Suppressor macrophage (primary cell): ENCODE data around the gene SMTNL1.

Experiments used
- DNase-seq, 4 experiments: peaks; one replicate each; pipeline ENCODE4 v3.0.0-alpha.2; 2020 to 2022

Gene SMTNL1

DNA sequence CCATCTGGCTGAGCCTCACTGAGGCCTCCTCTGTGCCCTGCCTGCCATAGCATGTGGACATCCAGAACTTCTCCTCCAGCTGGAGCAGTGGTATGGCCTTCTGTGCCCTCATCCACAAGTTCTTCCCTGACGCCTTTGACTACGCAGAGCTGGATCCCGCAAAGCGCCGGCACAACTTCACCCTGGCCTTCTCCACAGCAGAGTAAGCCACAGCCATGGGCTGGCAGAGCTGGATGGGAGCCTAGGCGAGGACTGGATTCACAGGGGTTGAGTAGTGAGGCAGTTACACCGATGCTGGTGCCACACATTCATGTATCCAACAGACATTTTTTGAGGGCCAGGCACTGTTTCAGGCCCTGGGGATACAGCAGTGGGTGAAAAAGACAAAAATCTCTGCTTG lies 9.1 kb downstream of the SMTNL1 start:
- no peak for DNase-seq

DNA sequence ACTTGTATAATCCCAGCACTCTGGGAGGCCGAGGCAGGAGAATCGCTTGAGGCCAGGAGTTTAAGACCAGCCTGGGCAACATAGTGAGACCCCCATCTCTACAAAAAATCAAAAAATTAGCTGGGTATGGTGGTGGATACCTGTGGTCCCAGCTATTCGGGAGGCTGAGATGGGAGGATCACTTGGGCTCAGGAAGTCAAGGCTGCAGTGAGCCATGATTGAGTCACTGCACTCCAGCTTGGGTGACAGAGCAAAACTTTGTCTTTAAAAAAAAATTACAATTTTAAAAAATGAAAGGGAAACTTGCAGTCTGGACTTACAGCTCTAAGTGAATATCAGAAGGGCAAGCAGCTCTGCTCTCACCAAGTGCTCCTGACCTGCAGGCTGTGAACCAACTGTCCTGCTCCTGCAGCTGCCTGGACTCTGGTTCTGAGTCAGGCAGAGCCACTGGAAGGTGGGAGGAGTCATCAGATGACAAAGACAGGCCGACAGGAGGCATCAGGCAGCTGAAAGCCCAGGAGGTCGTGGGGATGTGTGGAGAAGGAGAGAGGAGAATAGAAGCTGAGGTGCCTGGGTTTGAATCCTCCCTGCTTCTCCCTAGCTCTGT lies 9.6 kb downstream of the SMTNL1 start:
- peak in 3 of 4 experiments; percentile 21 to 30 (median 26) for DNase-seq

DNA sequence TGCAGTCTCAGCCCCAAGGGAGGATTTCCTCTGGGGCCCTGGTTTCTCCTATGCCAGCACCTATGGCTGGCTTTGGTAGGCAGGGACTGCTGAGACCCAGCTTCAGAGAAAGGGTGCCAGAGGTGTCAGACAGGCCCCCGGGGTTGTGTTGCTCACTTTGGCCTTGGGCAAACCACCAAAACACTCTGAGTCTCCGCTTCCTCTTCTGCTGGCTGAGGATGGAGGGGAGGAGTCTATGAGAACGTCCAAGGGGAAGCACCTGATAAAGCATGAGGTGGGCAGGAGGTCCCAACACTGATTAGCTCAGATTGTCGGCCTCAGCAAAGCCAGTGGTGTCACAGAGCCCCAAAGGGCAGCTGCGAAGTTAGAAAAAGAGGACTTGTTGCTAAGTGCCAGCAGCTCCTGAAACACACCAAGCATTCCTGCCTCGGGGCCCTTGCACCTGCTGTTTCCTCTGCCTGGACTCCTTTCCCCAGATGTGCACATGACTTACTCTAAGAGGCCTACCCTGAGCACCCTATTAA lies 10.5 kb downstream of the SMTNL1 start:
- DNase-seq: peak; percentile 34 to 65 (median 60)

DNA sequence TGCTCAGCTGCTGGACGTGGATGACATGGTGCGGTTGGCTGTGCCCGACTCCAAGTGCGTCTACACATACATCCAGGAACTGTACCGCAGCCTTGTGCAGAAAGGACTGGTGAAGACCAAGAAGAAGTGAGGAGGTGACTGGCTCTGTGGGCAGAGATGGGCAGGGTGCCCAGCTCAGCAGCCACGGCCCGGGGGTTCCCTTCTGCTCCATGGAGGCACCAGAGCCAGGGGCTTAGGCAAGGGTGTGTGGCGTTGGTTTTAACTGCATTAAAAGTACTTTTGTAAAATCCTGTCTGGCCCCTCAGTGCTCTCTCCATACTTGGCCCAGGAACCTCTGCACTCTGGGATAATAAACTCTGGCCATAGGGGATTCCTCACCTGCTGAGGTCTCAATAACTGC lies 12.6 kb downstream of the SMTNL1 start:
- no peak for DNase-seq

DNA sequence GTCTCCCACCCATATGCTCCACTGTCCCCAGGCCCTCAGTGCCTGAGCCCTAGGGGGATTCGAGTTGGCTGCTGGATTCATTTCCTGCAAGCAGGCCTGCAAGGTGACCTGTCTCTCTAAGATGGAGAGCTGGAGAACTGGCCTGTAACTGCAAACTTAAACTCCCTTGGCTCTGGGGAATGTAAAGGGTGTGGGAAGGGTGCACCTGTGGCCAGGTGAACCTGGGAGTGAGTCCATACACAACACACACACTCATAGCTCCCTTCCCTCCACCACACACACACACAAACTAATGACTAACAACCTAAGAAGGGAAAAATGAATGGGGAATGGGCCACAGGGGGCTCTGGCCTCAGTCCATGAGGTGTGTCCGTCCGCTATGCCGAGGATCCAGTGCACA lies 14.5 kb downstream of the SMTNL1 start:
- no peak for DNase-seq

DNA sequence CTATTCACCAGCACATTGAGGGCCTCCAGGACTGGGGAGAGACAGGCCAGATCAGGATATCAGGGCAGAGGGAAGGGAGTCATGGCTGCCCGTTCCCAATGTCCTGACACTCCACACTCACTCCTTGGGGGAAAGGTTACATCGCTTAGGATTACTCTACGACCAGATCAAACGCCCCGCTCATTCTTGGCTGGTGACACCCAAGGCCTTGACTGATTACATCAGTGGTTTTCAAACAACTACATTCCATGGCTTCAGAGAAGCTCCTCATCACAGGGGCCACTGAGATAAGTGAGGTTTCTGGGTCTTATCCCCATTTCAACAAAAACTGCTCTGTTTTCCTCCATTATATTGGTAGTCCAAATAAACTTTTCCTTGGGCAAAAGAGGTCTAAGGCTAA lies 15.1 kb downstream of the SMTNL1 start:
- DNase-seq: no peak

DNA sequence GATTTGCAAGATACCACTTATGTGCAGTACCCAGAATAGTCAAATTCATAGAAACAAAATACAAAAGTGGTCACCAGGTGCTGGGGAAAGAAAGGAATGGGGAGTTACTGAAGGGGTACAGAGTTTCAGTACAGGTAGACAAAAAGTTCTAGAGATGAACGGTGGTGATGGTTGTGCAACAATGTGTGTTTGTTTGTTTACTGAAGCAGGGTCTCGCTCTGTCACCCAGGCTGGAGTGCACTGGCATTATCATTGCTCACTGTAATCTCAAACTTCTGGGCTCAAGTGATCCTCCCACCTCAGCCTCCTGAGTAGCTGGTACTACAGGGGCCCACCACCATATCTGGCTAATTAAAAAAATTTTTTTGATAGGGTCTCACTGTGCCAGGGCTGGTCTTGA lies 18.0 kb downstream of the SMTNL1 start:
- no peak for DNase-seq

DNA sequence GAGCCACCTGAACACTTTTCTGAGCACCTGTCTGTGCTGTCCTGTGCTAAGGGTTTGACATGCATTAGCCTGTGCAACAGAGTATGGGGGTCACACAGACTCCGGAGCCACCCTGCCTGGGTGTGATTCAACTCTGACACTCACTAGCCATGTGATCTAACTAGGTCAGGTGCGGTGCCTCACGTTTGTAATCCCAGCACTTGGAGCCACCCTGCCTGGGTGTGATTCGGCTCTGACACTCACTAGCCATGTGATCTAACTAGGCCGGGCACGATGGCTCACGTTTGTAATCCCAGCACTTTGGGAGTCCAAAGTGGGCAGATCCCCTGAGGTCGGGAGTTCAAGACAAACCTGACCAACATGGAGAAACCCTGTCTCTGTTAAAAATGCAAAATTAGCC lies 18.6 kb downstream of the SMTNL1 start:
- DNase-seq: no peak

DNA sequence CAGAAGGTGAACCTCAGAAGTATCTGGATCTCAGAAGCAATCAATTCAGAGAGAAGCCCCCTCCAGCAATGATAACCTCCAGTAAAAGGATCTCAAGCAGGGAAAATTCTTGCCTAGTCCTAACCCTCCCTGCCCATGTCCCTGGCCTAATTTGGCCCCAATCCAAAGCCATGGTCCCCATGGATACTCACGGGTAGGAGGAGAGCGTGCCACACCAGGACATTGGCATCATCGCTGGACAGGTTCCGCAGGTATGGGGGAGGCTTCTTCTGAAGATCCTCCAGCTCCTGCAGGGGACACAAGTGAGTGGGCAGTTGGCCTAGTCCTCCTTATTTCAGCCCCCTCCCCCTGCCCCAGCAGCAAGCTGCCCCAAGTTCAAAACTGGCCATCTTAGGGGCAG lies 22.8 kb downstream of the SMTNL1 start:
- DNase-seq: no peak

DNA sequence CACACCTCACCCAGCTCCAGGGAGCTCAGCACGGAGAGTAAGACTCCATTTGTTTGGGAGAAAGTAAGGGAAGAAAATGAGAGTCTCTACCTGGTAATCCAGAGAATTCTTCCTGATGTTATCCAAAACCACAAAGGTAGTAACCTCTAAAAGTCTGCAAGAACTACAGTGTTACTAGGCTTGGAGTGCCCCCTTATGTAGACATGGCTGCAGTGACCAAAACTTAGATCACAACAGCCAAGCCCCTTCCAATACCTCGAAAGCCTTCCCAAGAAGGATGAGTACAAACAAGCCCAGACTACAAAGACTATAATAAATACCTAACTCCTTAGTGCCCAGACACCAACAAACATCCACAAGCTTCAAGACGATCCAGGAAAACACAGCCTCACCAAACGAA lies 25.2 kb downstream of the SMTNL1 start:
- DNase-seq: no peak

DNA sequence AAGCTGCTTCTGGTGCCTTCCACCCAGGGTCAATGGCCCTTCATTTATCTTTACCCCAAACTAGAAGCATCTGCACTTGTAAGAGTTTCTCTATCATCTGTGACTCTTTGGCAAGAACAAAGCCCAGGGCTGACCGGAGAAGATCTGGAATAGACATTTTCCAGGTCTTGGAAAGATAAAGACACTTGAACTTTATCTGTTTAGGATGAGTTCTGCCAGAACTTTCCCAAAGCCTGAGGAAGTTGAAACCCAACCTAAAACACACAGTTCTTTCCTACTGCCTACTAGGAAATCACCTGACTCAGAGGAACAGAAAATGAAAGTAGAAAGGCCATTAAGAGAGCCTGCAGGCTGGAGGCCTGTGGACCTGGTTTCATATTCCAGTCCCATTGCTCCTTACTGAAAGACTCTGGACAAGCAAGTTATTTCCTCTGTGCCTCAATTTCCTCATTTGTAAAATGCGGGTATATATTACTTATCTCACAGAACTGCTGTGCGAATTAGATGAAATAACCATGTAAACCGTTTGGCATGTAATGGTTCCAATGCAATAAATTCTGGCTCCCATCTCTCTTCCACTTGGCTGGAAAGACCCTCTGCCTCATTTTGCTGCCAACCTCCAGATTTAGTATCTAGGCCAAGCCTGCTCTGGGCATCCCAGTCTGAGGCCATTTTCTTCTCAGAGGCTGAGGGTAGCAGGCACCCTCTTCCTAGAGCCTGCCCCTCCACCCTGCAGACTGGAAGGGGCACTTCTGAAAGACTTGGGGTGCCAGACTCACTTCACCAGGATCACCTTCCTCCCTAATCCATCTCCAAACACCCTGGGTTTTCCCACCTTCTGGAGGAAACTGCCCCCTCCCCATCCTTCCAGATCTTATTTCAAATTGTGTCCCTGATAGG lies 28.9 kb downstream of the SMTNL1 start:
- DNase-seq: peak; percentile 48 to 74 (median 66)

DNA sequence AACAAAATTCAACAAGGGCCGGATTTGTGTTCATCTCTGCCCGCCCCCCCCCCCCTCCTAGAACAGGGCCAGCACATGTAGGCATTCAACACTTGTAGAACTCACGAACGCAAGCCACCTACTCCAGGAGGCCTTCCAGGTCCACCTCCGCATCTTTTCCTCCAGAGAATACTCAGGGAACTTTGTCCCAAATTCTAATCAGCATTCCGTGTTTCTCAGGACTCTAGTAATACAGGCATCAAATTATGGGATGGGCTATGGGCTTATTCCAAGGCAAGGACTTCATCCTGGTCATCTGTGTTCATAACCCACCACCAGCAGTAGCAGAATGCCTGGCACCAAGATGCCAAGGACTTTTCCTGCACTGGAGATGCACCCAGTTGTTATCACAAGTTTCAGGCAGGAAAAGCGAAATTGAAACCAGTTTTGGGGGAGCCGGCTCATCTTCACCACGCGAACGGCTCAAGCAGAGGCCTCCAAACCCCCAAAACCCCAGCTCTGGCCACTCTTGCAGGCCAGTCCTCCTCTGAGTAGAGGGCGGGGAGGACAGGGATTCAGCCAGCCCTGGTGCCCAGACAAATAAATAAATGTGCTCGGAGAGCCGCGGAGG lies 29.6 kb downstream of the SMTNL1 start:
- peak in 2 of 4 experiments; percentile 27 to 29 for DNase-seq

DNA sequence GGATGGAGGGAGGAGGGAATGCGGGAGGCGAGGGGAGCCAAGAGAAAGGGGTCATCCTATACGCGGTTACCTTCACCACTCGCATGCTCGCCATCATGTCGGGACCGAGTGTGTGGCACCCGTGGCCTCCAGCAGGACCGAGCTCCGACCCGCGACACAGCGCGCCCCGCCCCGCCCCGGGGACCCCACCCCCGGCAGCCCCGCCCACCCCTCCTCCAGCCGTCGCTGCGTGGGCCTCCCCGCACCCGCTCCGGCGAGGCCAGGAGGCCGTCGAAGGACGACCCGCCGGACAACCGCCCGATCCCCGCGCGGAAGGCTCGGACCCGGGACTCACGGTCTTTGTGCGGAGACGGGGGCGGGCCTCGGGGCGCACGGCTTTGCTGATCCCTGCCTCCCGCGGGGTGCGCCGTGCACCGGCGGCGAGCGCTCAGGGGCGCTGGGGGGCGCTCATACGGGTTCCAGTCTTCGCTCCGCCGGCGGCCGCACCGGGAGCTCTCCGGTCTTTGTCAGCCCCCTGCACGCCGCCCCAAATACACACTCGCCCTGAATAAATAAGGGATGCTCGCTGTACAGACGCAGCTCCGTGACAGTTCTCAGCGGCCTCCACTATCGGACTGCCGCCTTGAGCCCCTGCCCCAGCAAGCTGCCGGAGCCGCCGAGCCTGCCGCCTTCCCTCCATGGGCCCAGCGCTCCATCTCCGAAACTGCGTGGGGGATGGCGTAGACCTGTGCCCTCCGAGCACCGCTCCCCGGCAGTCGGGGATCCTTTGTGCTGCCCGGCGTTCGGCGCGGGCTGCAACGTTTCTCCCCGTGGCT lies 30.3 kb downstream of the SMTNL1 start, which contains the start of gene UBE2L6:
Gene UBE2L6, minus strand, starts transcription at position 158 of the 815 bp plus-strand sequence. Its CDS starts 61 bp downstream, at position 97.
- peak; percentile 40 to 81 (median 59) for DNase-seq

DNA sequence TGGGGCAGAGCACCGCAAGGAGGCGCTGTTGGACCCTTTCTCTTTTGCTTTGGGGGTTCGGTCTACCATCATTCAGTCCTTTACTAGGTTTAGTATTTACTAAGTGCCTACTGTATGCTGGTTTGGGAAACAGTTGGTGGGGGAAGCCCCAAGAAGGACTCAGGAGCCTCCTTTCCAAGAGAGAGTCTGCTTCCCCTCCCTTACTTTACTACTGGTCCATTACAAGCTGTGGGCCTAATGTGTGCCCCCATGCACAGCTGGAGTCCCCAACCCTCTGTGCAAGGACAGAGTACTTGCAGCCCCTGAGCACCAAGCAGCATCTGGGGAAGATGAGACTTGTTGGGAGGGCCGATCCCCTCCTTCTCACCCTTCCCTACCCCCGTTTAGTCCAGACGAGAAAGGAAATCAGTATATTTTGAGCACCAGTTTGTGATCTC lies 31.0 kb downstream of the SMTNL1 start:
- peak; percentile 88 to 96 (median 94) for DNase-seq

DNA sequence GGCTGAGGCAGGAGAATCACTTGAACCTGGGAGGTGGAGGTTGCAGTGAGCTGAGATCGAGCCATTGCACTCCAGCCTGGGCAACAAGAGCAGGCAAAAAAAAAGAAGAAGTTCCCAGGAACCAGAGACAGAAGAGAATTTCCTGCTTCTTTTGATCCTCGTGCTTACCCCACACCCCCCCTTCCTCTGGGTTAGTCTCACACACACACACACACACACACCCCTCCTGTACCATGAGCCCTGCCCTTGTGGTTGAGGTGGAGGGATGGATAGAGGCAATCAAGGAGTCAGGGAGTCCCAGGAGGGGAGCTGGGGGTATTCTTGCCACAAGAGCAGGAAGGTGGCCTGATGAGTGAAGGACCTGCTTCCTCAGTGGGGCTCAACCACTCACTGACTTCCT lies 34.2 kb downstream of the SMTNL1 start:
- DNase-seq: peak; percentile 36 to 74 (median 60)

DNA sequence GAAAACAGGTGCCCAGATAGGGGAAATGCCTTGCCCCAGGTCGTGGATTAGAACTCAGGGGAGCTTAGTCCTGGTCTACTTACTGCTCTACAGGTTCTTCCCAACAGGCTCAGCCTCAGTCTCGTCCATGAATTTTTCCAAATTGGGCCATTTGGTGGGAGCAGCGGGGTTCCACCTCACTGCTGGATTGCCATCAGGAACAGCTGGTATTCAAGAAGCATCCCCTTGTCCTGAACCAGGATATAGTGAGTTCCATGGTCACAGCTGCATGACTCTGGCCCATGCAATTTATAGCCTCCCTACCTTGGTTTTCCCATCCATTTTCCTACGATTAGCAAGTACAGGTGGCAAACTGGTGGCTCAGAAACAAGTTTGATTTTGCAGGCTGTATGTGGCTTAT lies 36.7 kb downstream of the SMTNL1 start:
- no peak for DNase-seq

DNA sequence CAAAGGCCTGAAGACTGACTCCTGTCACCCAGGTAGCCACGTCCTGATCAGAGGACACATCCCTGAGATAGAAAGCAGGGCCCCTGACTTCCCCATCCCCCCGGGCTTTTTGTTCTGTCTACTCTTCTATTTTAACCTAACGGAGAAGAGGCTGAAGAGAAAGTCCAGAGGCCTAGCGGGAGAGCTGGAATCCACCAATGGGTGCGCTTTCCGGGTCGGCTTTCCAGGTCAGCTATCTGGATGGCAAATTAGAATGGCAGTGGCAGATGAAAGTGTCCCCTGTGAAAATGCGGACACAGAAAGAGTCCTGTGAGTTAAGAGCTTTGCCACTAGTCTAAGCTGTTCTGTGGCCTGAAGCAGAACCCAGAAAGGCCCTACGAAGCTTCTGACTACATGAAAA lies 46.9 kb downstream of the SMTNL1 start:
- no peak for DNase-seq

DNA sequence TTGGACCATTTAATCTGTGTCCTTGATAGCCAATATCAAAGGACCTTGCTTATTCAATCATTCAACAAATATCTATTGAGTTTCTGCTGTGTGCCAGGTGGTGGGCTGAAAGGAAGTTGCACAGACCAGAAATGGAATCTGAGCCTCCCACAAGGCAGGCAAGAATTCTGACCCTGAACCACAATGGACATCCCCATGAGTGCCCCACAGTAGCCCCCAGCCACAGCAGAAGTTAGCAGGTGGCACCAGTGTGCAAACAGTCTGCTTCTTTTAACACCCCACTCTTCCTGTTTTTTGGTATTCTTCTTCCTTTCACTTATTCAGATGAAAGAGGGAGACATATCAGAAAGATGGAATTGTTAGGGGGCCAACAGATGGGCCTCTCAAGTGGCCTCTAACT lies 47.9 kb downstream of the SMTNL1 start:
- DNase-seq: peak in 2 of 4 experiments; percentile 12 to 25

DNA sequence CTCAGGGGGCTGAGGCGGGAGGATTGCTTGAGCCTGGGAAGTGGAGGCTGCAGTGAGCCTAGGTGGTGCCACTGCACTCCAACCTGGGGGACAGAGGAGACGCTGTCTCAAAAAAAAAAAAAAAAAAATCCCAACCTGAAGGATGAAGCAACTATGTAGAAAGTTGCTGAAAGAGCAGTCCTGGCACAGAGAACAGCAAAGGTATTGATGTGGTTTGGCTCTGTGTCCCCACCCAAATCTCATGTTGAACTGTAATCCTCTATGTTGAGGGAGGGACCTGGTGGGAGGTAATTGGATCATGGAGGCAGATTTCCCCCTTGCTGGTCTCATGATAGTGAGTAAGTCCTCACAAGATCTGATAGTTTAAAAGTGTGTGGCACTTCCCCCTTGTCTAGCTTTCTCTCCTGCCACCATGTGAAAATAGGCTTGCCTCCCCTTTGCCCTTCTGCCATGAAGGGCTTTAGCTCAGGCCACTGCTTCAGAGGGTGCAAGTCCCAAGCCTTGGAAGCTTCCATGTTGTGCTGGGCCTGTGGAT lies 49.4 kb downstream of the SMTNL1 start:
- peak; percentile 3 to 50 (median 28) for DNase-seq

DNA sequence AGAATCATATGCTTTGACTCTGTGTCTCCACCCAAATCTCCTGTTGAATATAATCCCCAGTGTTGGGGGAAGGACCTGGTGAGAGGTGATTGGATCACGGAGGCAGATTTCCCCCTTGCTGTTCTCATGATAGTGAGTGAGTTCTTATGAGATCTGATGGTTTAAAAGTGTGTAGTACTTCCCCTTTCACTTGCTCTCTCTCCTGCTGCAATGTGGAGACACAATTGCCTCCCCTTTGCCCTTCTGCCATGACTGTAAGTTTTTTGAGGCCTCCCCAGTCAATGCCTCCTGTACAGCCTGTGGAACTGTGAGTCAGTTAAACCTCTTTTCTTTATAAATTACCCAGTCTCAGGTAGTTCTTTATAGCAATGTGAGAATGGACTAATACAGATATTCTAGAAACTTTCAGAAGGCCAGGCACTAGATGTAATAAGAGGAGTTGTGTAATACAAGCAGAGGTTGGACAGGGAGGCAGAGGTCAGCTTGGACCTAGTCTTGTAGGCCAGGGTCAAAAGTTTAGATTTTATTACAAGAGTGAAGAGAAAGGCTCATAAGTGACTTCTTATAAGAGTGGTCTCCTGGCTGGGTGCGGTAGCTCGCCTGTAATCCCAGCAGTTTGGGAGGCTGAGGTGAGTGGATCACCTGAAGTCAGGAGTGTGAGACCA lies 50.8 kb downstream of the SMTNL1 start:
- peak; percentile 12 to 48 (median 40) for DNase-seq

DNA sequence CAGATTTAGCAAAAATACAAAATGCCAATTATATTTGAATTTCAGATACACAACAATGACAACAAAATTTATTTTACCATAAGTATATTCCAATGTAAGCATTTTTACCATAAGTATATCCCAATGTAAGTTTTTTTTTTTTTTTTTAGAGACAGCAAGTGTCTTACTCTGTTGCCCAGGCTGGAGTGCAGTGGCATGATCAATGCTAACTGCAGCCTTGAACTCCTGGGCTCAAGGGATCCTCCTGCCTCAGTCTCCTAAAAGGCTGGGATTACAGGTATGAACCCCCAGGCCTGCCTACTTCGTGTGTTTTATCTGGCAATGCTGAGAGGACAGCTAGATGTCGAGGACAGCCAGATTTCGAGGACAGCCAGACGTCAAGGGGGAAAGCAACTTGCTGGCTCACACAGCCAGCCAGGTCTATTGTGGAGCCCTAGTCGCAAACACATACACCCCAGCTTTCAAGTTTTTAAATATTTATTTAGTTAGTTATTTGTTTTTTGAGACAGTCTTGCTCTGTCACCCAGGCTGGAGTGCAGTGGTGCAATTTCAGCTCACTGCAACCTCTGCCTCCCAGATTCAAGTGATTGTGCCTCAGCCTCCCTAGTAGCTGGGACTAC lies 59.0 kb downstream of the SMTNL1 start:
- no peak for DNase-seq
